ENCODE measurements around the gene BANK1.
A peak's percentile ranks its signal among the peaks of the same experiment; 100 is the strongest.

Gene BANK1

GRCh38 chr4:101967697-101968346, 177.3 kb downstream of the BANK1 start:
- FAIRE-seq = no peak

- FAIRE-seq = no peak
Measured at GRCh38 chr4:101968364-101968763, 177.8 kb downstream of the BANK1 start.

GRCh38 chr4:101969965-101970364, 179.4 kb downstream of the BANK1 start:
- no peak for FAIRE-seq

- peak; percentile 24 for FAIRE-seq
Measured at GRCh38 chr4:101970547-101971155, 180.1 kb downstream of the BANK1 start.

- FAIRE-seq = no peak
Measured at GRCh38 chr4:101972791-101973190, 182.3 kb downstream of the BANK1 start.

GRCh38 chr4:101973361-101973760, 182.8 kb downstream of the BANK1 start:
- no peak for FAIRE-seq

- FAIRE-seq = no peak
Measured at GRCh38 chr4:101977076-101977475, 186.5 kb downstream of the BANK1 start.

- FAIRE-seq = no peak
Measured at GRCh38 chr4:101981756-101982155, 191.2 kb downstream of the BANK1 start.

- no peak for FAIRE-seq
Measured at GRCh38 chr4:101983835-101984234, 193.3 kb downstream of the BANK1 start.

- no peak for FAIRE-seq
Measured at GRCh38 chr4:101987623-101988243, 197.2 kb downstream of the BANK1 start.

GRCh38 chr4:101989551-101989950, 199.0 kb downstream of the BANK1 start:
- no peak for FAIRE-seq

- no peak for FAIRE-seq
Measured at GRCh38 chr4:101992446-101992845, 201.9 kb downstream of the BANK1 start.

GRCh38 chr4:101993002-101993841, 202.7 kb downstream of the BANK1 start:
- no peak for FAIRE-seq

GRCh38 chr4:101993842-101994775, 203.6 kb downstream of the BANK1 start:
- peak; percentile 62 for FAIRE-seq

- no peak for FAIRE-seq
Measured at GRCh38 chr4:102007959-102008425, 217.5 kb downstream of the BANK1 start.

- FAIRE-seq = no peak
Measured at GRCh38 chr4:102008711-102009110, 218.2 kb downstream of the BANK1 start.

- FAIRE-seq = no peak
Measured at GRCh38 chr4:102022343-102022742, 231.8 kb downstream of the BANK1 start.

GRCh38 chr4:102027961-102028360, 237.4 kb downstream of the BANK1 start:
- no peak for FAIRE-seq

GRCh38 chr4:102031406-102031805, 240.9 kb downstream of the BANK1 start:
- FAIRE-seq = no peak

GRCh38 chr4:102036016-102036415, 245.5 kb downstream of the BANK1 start:
- no peak for FAIRE-seq

GRCh38 chr4:102036619-102037376, 246.3 kb downstream of the BANK1 start:
- peak; percentile 90 for FAIRE-seq
